Progenitor cell of endocrine pancreas (in vitro differentiated cells): ENCODE results near the gene WDR46. TPM values are rescaled to one million over a fixed set of nuclear protein-coding genes. Genes with fewer than 3 reads are reported as not detected.
A peak's percentile ranks its signal among the peaks of the same experiment; 100 is the strongest.

Experiments used
- DNase-seq: peaks from one replicate; pipeline ENCODE4 v3.0.0; 2021; ENCODE audit warnings: low spot score; ENCODE audit not compliant: unreplicated experiment
- H3K27ac Mint-ChIP-seq: 2 replicates; pipeline ENCODE4 v1.8.0; 2021; ENCODE audit warnings: mild to moderate bottlenecking, moderate library complexity, mixed read lengths
- H3K27me3 Mint-ChIP-seq: 2 replicates; pipeline ENCODE4 v1.8.0; 2021; ENCODE audit warnings: mixed read lengths
- H3K36me3 Mint-ChIP-seq: 2 replicates; pipeline ENCODE4 v1.8.0; 2022; ENCODE audit warnings: mixed read lengths; ENCODE audit not compliant: insufficient read depth
- H3K4me1 Mint-ChIP-seq: 2 replicates; pipeline ENCODE4 v1.8.0; 2021; ENCODE audit warnings: low read depth, mixed read lengths
- H3K4me3 Mint-ChIP-seq: 2 replicates; pipeline ENCODE4 v1.8.0; 2021; ENCODE audit warnings: low read depth, mild to moderate bottlenecking, moderate library complexity, mixed read lengths
- H3K9me3 Mint-ChIP-seq: 2 replicates; pipeline ENCODE4 v1.8.0; 2021; ENCODE audit warnings: low read depth, mixed read lengths
- total RNA-seq: library from RNA; stranded (reverse); gene quantifications from 2 replicates; pipeline ENCODE4 v1.2.1, GENCODE V29; 2021
- TF ChIP-seq, protein P1 (sequence below): fragments of 200-600 bp; sonication (generic); IDR thresholded peaks from one replicate; pipeline ENCODE4 v1.5.0; 2021; ENCODE audit warnings: antibody characterized with exemption, mild to moderate bottlenecking; ENCODE audit not compliant: unreplicated experiment

The WDR46 gene
- total RNA-seq, 1 donor from 2014 or later: 47.5 TPM

DNA sequence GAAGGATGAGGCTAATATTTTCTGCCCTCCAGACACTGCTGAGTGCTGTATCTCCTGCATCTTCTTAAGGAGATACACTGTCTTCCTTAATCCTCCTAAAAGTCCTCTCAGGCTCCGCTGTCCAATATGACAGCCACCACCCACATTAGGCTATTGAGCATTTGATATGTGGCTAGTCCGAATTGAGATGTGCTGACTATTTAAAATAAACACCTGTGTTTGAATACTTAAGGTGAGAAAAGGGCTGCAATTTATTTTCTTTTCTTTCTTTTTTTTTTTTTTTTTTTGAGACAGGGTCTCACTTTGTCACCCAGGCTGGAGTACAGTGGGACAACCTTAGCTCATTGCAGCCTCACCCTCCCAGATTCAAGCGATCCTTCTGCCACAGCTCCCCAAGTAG lies 12.8 kb upstream of the WDR46 start:
- peaks cover 16% of the 10 kb centered on the region for H3K4me1 Mint-ChIP-seq
- H3K36me3 Mint-ChIP-seq: peaks cover 1% of the 10 kb centered on the region
- no peaks in the 10 kb centered on the region for H3K9me3 Mint-ChIP-seq
- H3K27me3 Mint-ChIP-seq: no peaks in the 10 kb centered on the region
- no peak for DNase-seq
- no peak overlapping the region for H3K27ac Mint-ChIP-seq
- TF ChIP-seq, protein P1, sequence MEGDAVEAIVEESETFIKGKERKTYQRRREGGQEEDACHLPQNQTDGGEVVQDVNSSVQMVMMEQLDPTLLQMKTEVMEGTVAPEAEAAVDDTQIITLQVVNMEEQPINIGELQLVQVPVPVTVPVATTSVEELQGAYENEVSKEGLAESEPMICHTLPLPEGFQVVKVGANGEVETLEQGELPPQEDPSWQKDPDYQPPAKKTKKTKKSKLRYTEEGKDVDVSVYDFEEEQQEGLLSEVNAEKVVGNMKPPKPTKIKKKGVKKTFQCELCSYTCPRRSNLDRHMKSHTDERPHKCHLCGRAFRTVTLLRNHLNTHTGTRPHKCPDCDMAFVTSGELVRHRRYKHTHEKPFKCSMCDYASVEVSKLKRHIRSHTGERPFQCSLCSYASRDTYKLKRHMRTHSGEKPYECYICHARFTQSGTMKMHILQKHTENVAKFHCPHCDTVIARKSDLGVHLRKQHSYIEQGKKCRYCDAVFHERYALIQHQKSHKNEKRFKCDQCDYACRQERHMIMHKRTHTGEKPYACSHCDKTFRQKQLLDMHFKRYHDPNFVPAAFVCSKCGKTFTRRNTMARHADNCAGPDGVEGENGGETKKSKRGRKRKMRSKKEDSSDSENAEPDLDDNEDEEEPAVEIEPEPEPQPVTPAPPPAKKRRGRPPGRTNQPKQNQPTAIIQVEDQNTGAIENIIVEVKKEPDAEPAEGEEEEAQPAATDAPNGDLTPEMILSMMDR: no peak
- no peak overlapping the region for H3K4me3 Mint-ChIP-seq

DNA sequence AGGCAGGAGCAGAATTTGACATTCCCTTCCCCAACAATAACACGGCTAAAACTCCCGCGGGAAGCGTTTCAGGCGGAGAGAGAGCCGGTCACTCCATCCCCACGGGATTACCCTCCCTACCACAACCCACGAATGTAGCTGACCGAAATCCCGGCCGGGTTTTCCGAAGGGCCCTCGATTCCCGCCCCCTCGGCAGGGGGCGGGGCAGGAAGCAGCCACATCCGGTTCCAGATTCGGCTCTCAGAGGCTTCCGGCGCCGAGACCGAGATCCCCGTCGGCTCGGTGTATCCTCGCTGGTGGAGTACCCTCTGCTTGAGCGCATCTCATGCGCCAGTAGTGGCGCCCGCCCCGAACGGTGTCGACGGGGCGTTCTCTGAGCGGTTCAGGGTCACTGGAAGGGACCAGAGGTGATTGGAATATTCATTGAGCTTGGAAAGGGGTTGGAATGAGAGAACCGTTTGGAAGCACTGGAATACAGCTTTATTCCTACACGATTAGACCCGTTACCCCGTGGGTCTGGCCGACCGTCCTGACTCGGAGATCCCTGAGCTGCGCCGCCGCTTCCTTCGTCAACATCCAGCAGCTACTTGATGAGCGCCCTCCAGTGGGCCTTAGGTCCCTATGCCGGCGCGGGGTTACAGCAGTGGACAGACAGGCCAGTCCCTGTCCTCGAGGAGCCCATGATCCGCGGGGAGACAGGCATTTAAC lies 10.4 kb upstream of the WDR46 start:
- Mint-ChIP-seq H3K9me3 (no peaks in the 10 kb centered on the region), H3K27ac (peak overlapping the region; percentile 97), H3K36me3 (peaks cover 4% of the 10 kb centered on the region), H3K4me1 (peaks cover 16% of the 10 kb centered on the region), H3K27me3 (no peaks in the 10 kb centered on the region), H3K4me3 (peak overlapping the region; percentile 100)
- TF ChIP-seq, protein P1: peak; percentile 81
- DNase-seq: peak; percentile 76

DNA sequence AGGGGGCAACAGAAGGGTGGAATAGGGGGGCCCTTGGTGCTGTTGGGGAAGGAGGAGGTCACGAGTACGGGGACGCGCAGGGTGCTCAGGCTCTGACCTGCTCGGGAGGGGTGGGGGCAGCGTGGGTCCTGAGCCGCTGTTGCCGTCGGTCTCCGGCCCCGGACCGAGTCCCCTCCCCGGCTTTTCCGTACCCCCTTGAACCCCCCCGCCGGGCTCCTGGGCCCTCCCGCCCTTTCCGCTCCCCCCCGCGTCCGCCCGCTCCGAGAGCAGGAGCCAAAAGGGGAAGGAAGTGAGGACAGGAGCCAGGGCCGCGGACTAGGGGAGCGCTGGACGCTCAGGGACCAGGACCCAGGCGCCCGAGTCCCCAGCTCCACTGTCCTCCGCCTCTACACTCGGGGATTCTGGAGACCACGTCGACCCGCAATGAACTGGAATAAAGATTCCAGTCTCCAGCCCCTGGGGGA lies 9.8 kb upstream of the WDR46 start, which contains the start of gene RGL2:
Gene RGL2, minus strand, starts transcription at position 170 of the 464 bp plus-strand sequence. CDS start 332 bp downstream, outside the sequence.
- no peak for DNase-seq
- H3K27me3 Mint-ChIP-seq: no peaks in the 10 kb centered on the region
- TF ChIP-seq, protein P1: no peak
- H3K27ac Mint-ChIP-seq: peak within 1 kb of the TSS; percentile 98
- H3K9me3 Mint-ChIP-seq: no peaks in the 10 kb centered on the region
- peaks cover 7% of the 10 kb centered on the region for H3K36me3 Mint-ChIP-seq
- H3K4me1 Mint-ChIP-seq: peaks cover 16% of the 10 kb centered on the region
- peak within 1 kb of the TSS; percentile 100 for H3K4me3 Mint-ChIP-seq

DNA sequence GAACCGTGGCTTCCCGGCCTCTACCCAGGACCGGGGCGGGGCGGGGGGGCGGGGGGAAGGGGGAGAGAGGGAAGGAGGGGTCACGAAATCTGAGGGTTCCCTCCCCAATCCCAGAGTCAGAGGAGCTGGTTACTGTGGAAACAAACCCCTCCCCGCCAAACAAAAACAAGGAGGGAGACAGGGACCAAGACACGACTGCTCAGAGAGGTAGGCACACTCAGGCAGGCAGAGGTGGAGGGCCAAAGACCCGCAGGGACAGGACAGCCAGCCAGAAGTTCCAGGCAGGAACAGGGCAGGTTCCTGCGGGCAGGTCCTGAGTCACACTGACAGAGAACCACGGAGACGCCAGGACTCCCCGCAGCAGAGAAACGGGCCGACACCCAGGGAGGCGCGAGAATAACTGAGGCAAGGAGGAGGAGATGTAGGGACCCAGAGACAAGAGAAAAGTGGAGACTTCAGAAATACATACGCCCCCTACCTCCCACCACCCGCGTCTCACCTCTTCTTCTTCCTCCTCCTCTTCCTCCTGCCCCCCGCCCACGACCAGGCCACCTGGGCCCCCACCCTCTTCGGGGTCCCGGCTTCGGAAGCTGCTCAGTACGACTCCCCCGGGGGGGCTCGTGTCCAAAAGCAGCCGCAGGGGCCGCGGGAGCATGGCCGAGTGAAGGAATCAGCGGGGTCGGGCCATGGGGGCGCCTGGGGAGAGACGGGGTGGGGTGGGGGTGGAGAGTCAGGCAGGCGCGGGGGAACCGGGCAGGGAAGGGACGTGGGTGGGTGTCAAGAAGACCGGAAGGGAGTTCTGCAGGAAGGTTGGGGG lies 9.1 kb upstream of the WDR46 start:
- TF ChIP-seq, protein P1: peak; percentile 26
- DNase-seq: no peak
- Mint-ChIP-seq H3K9me3 (no peaks in the 10 kb centered on the region), H3K4me3 (peak overlapping the region; percentile 100), H3K36me3 (peaks cover 6% of the 10 kb centered on the region), H3K27me3 (no peaks in the 10 kb centered on the region), H3K27ac (peak overlapping the region; percentile 98), H3K4me1 (peaks cover 16% of the 10 kb centered on the region)

DNA sequence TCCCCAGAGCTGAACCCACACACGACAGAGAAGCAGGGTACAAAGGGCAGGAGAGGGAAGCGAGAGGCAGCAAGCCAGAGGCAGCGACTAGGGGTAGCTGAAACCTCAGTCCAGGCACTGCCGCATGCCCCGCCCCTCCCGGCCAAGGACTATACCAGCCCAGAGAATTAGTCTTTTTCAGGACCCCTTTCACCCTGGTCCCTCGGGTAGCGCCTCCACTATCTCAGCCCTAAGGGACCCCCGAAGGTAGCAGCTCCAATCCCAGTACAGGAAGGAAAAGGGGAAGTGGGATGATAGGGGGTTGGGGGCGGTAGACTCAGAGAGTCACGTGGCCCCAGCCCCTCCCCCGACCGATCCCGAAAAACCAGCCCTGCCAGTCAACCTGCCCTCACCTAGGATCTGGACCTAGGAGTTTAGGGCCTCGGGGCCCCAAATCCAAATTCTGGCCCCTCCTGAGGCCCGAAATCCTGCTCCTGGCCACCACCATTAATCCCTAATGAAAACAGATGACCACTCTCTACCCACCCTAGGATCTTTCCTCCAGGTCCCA lies 8.4 kb upstream of the WDR46 start:
- Mint-ChIP-seq H3K27ac (peak overlapping the region; percentile 91), H3K36me3 (peaks cover 6% of the 10 kb centered on the region), H3K4me1 (peaks cover 16% of the 10 kb centered on the region), H3K9me3 (no peaks in the 10 kb centered on the region), H3K4me3 (peak overlapping the region; percentile 100), H3K27me3 (no peaks in the 10 kb centered on the region)
- TF ChIP-seq, protein P1: no peak
- no peak for DNase-seq
